GM21528 (cell line): ENCODE data around the gene ELAC2.

Experiments used
- ATAC-seq: cut with Tn5 transposase; IDR thresholded peaks from one replicate; pipeline ENCODE4 v1.9.1; 2021; ENCODE audit warnings: mild to moderate bottlenecking, moderate library complexity; ENCODE audit not compliant: unreplicated experiment, low FRiP score

Gene ELAC2

DNA sequence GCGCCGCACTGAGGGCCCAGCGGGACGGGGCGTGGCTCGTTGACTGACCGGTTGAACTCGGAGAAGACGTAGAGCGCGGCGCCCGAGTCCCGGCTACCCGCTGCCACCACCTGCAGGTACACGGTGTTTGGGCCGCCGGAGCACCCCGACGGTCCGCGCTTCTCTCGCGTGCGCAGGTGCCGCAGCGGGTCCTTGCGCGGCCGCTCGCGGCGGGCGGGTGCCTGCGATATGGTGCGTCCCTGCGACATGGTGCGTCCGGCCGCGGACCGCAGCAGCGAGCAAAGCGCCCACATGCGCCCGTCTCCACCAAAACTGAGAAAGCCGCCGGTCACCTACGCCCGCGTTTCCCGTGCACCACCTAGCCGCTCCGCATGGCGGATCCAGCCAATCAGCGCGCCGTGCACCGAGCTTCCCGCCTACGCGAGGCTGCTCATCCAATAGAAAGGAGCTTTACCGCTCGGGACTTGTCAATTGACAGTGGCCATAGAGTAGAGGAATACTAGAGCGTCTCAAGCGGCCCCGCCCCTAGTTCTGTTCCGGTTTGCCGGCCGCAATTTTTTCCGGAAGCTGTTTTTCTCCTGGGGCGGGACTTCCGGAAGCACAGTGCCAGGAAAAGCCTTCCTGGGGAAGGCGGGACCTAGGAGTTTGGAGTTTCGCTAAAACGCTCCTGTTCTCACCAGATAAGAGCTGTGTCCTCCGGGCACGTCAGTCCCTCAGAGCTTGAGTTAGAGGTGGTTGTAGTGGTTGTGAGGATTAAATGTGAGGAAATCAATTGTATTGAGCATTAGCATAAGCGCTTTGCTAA is at the start of gene ELAC2:
Gene ELAC2 (minus strand): TSS at position 373 of the 805 bp plus-strand sequence. CDS start 80 bp downstream, at position 293.
- peak; percentile 97 for ATAC-seq

- ATAC-seq: no peak
These were observed 47.2 kb upstream of the ELAC2 start for GRCh38 chr17:13065032-13065431.

DNA sequence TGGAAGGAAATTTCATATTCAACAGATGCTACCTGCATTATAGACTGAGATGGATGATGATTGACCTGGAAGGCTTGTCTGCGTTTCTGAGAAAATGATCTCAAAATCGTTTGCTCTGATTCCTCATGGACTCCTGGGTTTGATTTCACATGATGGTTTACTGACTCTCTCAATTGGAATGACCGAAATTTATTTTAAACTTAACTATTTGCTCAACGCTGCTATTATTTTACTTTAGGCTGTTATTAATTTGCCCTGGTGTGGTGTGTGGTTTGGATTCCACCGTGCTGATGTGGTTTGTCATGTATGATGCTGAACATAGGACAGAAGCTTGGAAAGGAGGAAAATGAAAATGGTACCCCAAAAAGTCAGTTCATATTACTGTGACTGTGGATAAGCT is 37.3 kb upstream of the ELAC2 start:
- ATAC-seq: no peak

DNA sequence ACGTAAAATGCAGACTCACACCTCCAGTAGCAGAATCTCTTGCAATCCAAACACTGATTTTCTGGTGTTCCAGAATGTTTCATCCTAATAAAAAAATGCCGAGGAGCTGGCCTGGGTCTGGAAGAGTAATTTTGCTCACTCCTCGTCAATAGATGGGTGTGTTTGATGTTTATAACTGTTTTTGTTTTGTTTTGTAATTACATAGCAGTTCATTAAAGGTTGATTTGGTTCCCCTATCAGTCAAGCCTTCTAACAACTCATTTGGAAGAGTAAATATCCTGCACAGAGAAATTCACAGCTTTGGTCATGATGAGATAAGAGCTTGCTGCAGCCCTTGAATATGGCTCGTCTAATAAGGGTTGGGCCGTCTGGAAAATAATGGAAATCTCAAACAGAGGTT is 36.8 kb upstream of the ELAC2 start:
- ATAC-seq: no peak

DNA sequence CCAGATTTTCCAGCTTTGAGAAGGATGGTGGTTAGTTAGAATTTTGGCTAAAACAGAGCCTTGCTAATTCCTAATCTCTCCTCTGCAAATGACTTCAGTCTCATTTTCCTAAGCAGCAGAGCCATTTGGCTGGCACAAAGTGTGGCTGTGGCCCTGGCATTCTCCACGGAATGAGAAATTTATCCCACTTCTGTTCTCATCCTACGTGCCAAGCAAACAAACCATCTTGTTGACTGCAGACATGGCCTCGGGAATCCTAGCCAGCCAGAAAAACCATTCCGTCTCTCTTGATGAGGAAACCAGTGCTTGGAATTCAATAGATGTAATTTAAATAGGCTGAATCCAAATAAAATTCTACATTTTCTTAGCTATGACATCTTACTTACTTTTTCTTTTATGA is 34.1 kb upstream of the ELAC2 start:
- no peak for ATAC-seq

DNA sequence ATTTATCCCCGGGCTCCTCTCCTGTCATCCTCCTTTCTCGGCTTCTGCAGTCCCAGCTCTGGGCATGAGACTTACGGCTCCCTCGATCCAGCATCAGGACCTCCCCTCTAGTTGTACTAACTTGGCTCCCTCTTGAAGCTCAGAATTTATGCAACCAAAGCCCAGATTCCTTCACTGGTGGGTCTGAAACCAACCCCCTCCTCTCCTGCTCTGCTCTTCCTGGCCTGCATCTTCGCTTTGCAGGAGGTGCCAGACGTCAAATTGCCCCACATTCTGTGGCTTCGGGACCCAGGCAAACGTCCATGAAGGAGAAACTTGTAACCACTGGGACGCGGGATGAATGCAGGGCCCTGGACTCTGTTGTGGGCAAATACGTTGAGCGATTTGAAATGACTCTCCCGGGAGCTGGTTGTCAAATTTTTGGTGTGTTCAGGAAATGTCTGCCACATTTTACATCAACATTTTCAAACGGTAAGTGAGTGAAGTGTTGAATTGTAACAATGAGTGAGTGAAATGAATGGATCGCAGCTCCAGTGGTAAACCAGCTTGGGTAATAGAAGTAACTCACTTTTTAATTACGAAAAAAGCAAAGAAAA is 29.3 kb upstream of the ELAC2 start:
- no peak for ATAC-seq

DNA sequence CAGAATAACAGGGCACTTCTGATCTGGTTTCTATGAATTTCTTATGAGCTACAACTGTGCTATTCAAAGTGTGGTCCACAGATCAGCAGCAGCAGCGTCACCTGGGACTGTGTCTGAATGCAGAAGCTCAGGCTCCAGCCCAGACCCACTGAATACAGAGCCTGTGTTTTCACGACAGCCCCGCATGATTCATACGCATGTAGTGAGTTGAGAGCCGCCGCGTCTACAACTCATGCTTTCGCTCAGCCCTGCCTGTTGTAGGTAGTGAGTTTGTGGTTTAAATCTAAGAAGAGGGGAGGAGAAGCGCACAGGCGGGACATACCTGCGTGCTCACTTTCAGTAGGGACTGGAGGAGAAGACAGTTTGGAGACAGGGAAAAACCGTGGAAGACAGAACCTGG is 28.5 kb upstream of the ELAC2 start:
- ATAC-seq: no peak

GRCh38 chr17:13044572-13045065 is 26.8 kb upstream of the ELAC2 start:
- no peak for ATAC-seq

- ATAC-seq: no peak
These were observed 21.3 kb upstream of the ELAC2 start for GRCh38 chr17:13038931-13039665.

DNA sequence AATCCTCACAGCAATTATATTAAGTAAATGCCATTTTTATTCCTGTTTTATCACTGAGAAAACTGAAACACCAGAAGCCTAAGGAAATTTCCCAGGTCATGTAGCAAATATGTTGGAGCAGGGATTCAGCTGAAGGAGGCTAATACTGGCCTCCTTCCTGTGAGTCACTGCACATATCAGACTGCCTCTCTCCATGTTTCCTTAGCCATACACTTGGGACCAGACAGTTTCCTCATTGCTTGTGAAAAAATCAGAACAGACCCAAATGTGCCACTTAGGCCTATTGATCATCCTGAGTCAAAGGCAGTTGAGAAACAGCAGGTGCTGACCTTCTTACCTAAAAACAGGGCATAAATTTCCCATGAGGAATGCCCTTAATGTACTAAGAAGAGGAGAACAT is 18.9 kb upstream of the ELAC2 start:
- ATAC-seq: no peak

- ATAC-seq: no peak
These were observed 17.6 kb upstream of the ELAC2 start for GRCh38 chr17:13035420-13035819.

- peak; percentile 81 for ATAC-seq
These were observed 14.0 kb upstream of the ELAC2 start for GRCh38 chr17:13031718-13032350.

DNA sequence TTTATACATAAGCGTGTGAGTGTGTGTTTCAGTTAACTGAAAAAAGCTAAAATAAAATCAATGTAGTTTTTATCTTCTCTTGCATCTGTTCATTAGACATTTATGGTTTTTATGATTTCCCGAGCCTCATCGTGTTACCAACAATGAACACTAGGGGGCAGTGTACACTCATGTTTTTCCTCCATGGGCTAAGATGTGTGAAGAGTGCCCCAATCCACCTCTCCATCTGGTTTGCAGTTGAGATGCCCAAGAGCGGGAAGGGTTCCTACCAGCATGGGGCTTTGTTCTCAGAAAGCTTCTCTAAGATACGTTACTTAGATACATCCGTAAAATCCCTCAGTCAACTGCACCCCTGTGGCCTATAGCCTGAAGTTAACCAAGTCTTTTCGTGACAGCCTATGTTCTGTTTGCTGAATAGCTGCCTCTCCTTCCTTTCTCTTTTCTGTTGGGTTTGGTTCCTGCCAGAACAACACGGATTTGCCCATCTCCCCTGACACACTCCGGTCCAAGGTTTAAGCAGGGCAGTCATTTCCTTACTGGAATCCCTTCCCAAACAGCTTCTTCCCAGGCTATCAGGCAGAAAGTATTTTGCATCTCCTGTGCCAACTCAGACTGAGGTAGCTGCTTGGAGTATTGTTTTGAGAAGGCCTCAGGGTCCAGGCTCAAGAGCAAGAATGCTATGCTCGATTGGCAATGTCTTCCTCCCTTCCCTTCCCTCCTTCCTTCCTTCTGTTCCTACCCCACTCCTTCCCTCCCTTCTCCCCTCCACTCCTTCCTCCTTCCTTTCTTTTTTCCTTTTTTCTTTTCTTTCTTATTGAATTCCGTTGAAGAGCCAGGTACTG is 12.9 kb upstream of the ELAC2 start:
- ATAC-seq: no peak

GRCh38 chr17:13030056-13030455 is 12.2 kb upstream of the ELAC2 start:
- no peak for ATAC-seq

GRCh38 chr17:13029340-13029739 is 11.5 kb upstream of the ELAC2 start:
- ATAC-seq: no peak

- no peak for ATAC-seq
These were observed 9.4 kb upstream of the ELAC2 start for GRCh38 chr17:13027246-13027645.

- ATAC-seq: no peak
These were observed 7.9 kb upstream of the ELAC2 start for GRCh38 chr17:13025687-13026086.

DNA sequence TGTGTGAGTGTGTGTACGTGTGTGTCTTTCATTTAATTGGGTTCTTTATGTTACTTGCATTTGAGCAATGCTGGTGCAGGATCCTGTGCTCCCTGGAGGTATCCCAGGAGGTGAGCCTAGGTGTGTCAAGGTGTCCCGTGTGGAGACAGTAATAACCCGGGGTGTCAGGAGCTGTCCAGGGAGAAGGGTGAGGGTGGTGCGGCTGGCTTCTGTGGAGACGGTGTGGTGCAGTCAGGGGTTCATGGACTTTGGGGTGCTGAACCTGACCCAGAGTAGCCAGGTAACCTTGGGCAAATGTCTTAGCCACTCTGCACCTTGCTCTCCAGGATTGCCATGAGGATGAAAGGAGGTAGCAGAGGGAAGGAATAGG is 7.4 kb upstream of the ELAC2 start:
- ATAC-seq: no peak

DNA sequence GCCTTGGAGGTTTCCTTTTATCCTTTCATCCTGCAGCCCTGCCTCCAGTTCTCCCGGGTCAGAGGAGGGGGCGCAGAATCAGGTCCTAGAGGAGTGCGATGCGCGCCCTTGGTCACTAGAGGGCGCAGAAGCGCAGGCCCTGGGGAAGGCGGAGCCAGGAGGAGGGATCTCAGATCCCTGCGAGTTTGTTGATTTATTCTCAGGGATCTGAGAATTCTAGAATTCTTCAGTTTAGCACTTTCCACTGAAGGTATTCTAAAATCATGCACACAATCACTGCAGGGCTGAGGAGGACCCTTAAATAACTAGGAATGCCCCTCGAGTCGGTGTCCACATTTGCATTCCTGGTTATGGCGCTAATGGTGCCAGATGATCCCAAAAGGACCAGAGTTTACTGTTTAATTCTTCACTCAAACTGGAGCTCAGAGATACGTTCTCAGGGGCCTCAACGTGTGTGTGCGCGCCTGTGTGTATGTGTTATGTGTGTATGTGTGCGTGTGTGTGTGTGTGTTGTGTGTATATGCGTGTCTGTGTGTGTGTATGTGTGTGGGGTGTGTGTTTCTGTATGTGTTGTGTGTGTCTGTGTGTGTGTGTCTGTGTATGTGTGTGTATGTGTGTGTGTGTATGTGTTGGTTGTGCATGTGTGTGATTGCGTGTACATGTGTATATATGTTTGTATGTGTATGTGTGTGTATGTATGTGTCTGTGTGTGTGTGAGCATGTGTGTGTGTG is 6.9 kb upstream of the ELAC2 start:
- ATAC-seq: peak; percentile 78
